ENCODE measurements around the gene TC2N. TPM values are rescaled to one million over a fixed set of nuclear protein-coding genes. Genes with fewer than 3 reads are reported as not detected.

The TC2N gene
- total and polyA plus RNA-seq, 4 donors = 0.62 to 6.4 (median 1.6) TPM

DNA sequence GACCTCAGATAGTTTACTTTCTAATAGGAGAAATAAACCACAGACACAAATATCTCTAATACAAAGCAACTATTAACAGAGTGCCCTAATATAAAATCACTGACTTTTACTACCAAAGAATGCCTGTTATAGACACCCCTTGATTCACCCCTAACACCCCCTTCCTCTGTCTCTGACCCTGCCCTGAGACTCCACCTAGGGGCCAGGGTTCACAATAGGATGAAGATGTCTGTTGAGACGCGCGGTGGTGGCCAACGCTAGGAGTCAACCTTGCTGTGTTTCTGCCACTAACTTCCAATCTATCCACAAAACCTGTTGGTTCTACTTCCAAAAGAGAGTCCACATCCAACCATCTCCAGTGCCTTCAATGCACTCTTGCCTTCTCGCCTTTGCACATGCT lies 10.9 kb upstream of the TC2N start:
- Histone ChIP-seq H3K27me3 (ENCODE audit: control insufficient read depth in 4 of 4, insufficient read depth in 4 of 4, low read length in 3 of 4) (no peaks in the 10 kb centered on the region), H3K4me3 (ENCODE audit: low read depth in 1 of 3, low read length in 3 of 3) (no peak overlapping the region), H3K27ac (ENCODE audit: low read depth in 1 of 2, low read length in 2 of 2) (no peak overlapping the region), H3K9ac (ENCODE audit: low read depth in 1 of 2, low read length in 2 of 2) (no peak overlapping the region), H3K36me3 (ENCODE audit: control insufficient read depth in 4 of 4, insufficient read depth in 3 of 4, low read depth in 1 of 4, low read length in 3 of 4) (peaks cover 0 to 2% (median 0%) of the 10 kb centered on the region in 4 donors), H3K4me1 (ENCODE audit: control insufficient read depth in 4 of 4, insufficient read depth in 4 of 4, low read length in 3 of 4) (peaks cover 0 to 9% (median 6%) of the 10 kb centered on the region in 4 donors), H3K9me3 (ENCODE audit: control insufficient read depth in 4 of 4, low read length in 3 of 4) (no peaks in the 10 kb centered on the region)
- TF ChIP-seq MAX (IDR thresholded peaks at IDR 0.05) = no peak
- no peak for TF ChIP-seq JUND (IDR thresholded peaks at IDR 0.05)
- no peak for TF ChIP-seq YY1 (IDR thresholded peaks at IDR 0.05)
- no peak for TF ChIP-seq RXRA (IDR thresholded peaks at IDR 0.05)
- TF ChIP-seq GABPA (IDR thresholded peaks at IDR 0.05 in 1 of 2, conservative IDR thresholded peaks at IDR 0.05 in 1 of 2) = no peak
- no peak for TF ChIP-seq ZBTB33 (IDR thresholded peaks at IDR 0.05)
- TF ChIP-seq EGR1 (IDR thresholded peaks at IDR 0.05; ENCODE audit: low read depth in 2 of 2) = no peak
- no peak for TF ChIP-seq SP1 (IDR thresholded peaks at IDR 0.05)
- TF ChIP-seq FOXA1 (IDR thresholded peaks at IDR 0.05) = no peak
- TF ChIP-seq RAD21 (IDR thresholded peaks at IDR 0.05) = no peak
- TF ChIP-seq TAF1 (conservative IDR thresholded peaks at IDR 0.05) = no peak
- TF ChIP-seq FOXA2 (IDR thresholded peaks at IDR 0.05) = no peak
- TF ChIP-seq CTCF (IDR thresholded peaks at IDR 0.05; ENCODE audit: low read depth, low read length, missing input control) = no peak
- TF ChIP-seq HNF4A (conservative IDR thresholded peaks at IDR 0.05) = no peak
- TF ChIP-seq NR2F2 (IDR thresholded peaks at IDR 0.05) = no peak
- TF ChIP-seq HNF4G (IDR thresholded peaks at IDR 0.05) = no peak
- no peak for TF ChIP-seq REST (IDR thresholded peaks at IDR 0.05)
- no peak for TF ChIP-seq ATF3 (IDR thresholded peaks at IDR 0.05)
- DNase-seq (ENCODE audit: low spot score) = no peak
- WGBS = 97% methylated on average over 5 of the region's 5 CpGs
